GM13977 (cell line): ENCODE results near the gene MIX23.

Source experiments
- DNase-seq: peaks from one replicate; pipeline ENCODE4 v3.0.0; 2012; ENCODE audit warnings: low spot score
- in situ Hi-C: fragments of 300-500 bp; cut with MboI; formaldehyde crosslinking; loops from one replicate; pipeline ENCODE4 v1.12.0; 2022; ENCODE audit warnings: low sequenced_read_pairs, low pct_unique_long_range_greater_than_20kb, mixed read lengths, inconsistent platforms; ENCODE audit not compliant: unreplicated experiment
- TF ChIP-seq, protein P1 (sequence below): IDR thresholded peaks from 2 replicates; pipeline ENCODE4 v1.5.1; 2012; ENCODE audit warnings: mild to moderate bottlenecking, control low read depth; ENCODE audit not compliant: insufficient read depth; ENCODE audit errors: extremely low read depth, missing control alignments

Gene MIX23

DNA sequence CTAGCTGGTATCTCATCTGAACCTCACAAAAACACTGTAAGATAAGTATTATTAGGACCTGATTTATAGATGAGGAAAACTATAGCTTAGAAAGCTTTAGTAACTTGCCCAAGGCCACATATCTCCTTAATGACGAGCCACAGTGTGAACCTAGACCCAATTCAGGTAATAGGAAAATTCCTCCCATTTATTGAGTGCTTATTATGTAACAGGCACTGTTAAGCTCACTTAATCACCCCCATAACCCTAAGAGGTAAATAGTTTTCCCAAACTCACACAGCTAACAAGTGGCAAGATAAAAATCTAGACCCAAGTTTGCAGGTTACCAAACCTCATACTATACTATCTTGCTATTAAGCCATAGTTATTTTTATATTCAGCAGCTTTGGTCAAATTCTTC, 24.9 kb upstream of the MIX23 start:
- TF ChIP-seq, protein P1, sequence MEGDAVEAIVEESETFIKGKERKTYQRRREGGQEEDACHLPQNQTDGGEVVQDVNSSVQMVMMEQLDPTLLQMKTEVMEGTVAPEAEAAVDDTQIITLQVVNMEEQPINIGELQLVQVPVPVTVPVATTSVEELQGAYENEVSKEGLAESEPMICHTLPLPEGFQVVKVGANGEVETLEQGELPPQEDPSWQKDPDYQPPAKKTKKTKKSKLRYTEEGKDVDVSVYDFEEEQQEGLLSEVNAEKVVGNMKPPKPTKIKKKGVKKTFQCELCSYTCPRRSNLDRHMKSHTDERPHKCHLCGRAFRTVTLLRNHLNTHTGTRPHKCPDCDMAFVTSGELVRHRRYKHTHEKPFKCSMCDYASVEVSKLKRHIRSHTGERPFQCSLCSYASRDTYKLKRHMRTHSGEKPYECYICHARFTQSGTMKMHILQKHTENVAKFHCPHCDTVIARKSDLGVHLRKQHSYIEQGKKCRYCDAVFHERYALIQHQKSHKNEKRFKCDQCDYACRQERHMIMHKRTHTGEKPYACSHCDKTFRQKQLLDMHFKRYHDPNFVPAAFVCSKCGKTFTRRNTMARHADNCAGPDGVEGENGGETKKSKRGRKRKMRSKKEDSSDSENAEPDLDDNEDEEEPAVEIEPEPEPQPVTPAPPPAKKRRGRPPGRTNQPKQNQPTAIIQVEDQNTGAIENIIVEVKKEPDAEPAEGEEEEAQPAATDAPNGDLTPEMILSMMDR, result no peak
- DNase-seq, result no peak
- in situ Hi-C loops, result no loop called here

DNA sequence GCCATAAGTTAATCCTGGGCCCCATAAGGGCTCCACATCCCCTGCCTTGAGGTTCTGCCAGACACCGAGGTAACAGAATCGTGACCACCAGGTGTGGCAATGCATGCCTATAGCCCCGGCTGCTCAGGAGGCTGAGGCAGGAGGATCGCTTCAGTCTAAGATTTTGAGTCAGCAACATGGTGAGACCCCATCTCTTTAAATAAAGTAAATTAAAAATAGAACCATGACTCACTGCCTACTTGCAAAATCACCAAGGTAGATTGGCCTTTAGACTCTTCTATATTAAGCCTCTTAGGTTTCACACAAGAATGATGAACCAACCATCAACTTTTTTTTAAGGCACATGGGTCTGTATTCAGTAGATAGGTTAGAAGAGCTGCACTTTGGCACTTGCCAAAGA, 23.2 kb upstream of the MIX23 start:
- peak; percentile 18 for DNase-seq
- in situ Hi-C loops, result no loop called here

DNA sequence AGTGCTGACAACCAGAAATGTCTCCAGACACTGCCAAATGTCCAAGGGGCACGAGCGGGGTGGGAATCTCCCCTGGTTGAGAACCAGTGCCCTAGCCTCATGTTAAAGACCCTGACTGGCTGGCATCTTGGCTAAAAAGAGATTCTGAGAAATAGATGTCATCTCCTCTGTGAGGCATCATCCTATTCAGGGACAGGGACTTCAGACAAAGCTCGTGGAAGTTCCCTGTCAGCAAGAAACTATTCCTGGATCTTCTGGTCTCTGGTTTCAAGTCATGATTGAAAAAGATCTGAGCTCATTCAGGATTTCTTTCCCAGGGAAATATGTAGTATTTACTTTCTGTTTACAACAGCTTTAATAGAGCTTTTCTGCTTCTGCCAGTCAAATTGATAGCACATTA, 22.0 kb upstream of the MIX23 start:
- no peak for DNase-seq
- in situ Hi-C loops, result no loop called here
- TF ChIP-seq, protein P1, result no peak

More for the DNA sequence above, 23.2 kb upstream of the MIX23 start:
- TF ChIP-seq, protein P1, result no peak

GRCh38 chr3:122403489-122403888, 20.5 kb upstream of the MIX23 start:
- no peak for DNase-seq
- TF ChIP-seq, protein P1, result no peak
- in situ Hi-C loops, result no loop called here

GRCh38 chr3:122398920-122399319, 15.9 kb upstream of the MIX23 start:
- DNase-seq, result no peak
- TF ChIP-seq, protein P1, result no peak
- in situ Hi-C loops, result no loop called here

- TF ChIP-seq, protein P1, result no peak
- no peak for DNase-seq
- in situ Hi-C loops, result no loop called here
Observed at GRCh38 chr3:122397201-122397600, 14.2 kb upstream of the MIX23 start.

GRCh38 chr3:122396511-122396910, 13.5 kb upstream of the MIX23 start:
- TF ChIP-seq, protein P1, result no peak
- no peak for DNase-seq
- in situ Hi-C loops, result no loop called here
